K562 (cell line): ENCODE measurements around the gene RARRES1. TPM values are rescaled to one million over a fixed set of nuclear protein-coding genes. Genes with fewer than 3 reads are reported as not detected.

Source experiments
- BRCA1 ChIP-seq, 2 experiments: fragments of 450-650 bp in 1 of 2; sonication (generic) in 1 of 2; formaldehyde crosslinking in 1 of 2; IDR thresholded peaks; 2 replicates each; pipeline versions ENCODE4 v1.5.0 to v1.6.1; 2017 to 2020; ENCODE audit warnings: mild to moderate bottlenecking in 1 of 2, missing genetic modification reagents in 1 of 2
- DACH1 ChIP-seq: fragments of 450-650 bp; IDR thresholded peaks from 2 replicates; pipeline ENCODE4 v1.6.1; 2018; ENCODE audit not compliant: partially characterized antibody
- HCFC1 ChIP-seq: IDR thresholded peaks from 2 replicates; pipeline ENCODE4 v1.6.1; 2012; ENCODE audit warnings: low read depth, low read length, improper control_type of control experiment
- MECOM ChIP-seq: fragments of 250-450 bp; sonication (Bioruptor Pico); IDR thresholded peaks from 2 replicates; pipeline ENCODE4 v1.8.0; 2022; ENCODE audit warnings: inconsistent platforms
- PTRF ChIP-seq: fragments of 450-650 bp; IDR thresholded peaks from 2 replicates; pipeline ENCODE4 v1.6.1; 2016; ENCODE audit warnings: mild to moderate bottlenecking, missing genetic modification characterization, missing compliant biosample characterization
- RBM15 ChIP-seq: fragments of 200-400 bp; formaldehyde crosslinking; IDR thresholded peaks from 2 replicates; pipeline ENCODE4 v1.6.1; 2018; ENCODE audit warnings: mild to moderate bottlenecking, low read length, moderate library complexity; ENCODE audit not compliant: insufficient read depth
- TAF7 ChIP-seq: fragments of 450-650 bp; IDR thresholded peaks from 2 replicates; pipeline ENCODE4 v1.6.1; 2016; ENCODE audit warnings: missing genetic modification characterization, missing compliant biosample characterization
- ZNF263 ChIP-seq: sonication (generic); formaldehyde crosslinking; IDR thresholded peaks from 2 replicates; pipeline ENCODE4 v1.8.0; 2022; ENCODE audit warnings: mild to moderate bottlenecking, missing genetic modification reagents, borderline replicate concordance
- polyA plus RNA-seq, 8 experiments: library from polyadenylated mRNA; depleted of rRNA in 4 of 8; stranded (reverse) in 5 of 8; unstranded in 3 of 8; fragments of >200 nt; fragmentation: Nextera tagmentation in 2 of 8; fragmentation: Illumina TruSeq in 1 of 8; extraction: Ambion mirVana in 2 of 8; extraction: Trizol in 1 of 8; gene quantifications; 2 replicates each; pipeline versions ENCODE4 v1.2.1 to v1.2.3, GENCODE V29; 2011 to 2014; ENCODE audit warnings: inconsistent platforms in 1 of 8, missing spikeins in 1 of 8
- total RNA-seq, 7 experiments: library from RNA; depleted of rRNA in 6 of 7; stranded (reverse); fragments of >200 nt in 6 of 7; fragmentation: Illumina TruSeq in 2 of 7; extraction: Trizol in 2 of 7; gene quantifications; 2 replicates each; pipeline versions ENCODE4 v1.2.1 to v1.2.3, GENCODE V29; 2011 to 2021; ENCODE audit warnings: low replicate concordance in 1 of 7
- TF ChIP-seq, protein P1 (sequence below): sonication (generic); formaldehyde crosslinking; IDR thresholded peaks from 2 replicates; pipeline ENCODE4 v1.8.1; 2023; ENCODE audit warnings: mild to moderate bottlenecking, missing genetic modification reagents
- TF ChIP-seq, protein P2 (sequence below), 2 experiments: fragments of 450-650 bp in 1 of 2; sonication (generic) in 1 of 2; formaldehyde crosslinking in 1 of 2; IDR thresholded peaks in 1 of 2; conservative IDR thresholded peaks in 1 of 2; 2 replicates each; pipeline versions ENCODE4 v1.6.1 to v1.8.1; 2016 to 2023; ENCODE audit warnings: mild to moderate bottlenecking in 2 of 2, moderate library complexity in 2 of 2, inconsistent platforms in 1 of 2, missing genetic modification reagents in 1 of 2
- TF ChIP-seq, protein P3 (sequence below): fragments of 450-650 bp; formaldehyde crosslinking; IDR thresholded peaks from 2 replicates; pipeline ENCODE4 v1.4.0; 2020; ENCODE audit warnings: mild to moderate bottlenecking, moderate library complexity
- TF ChIP-seq, protein P4 (sequence below): sonication (generic); formaldehyde crosslinking; IDR thresholded peaks from 2 replicates; pipeline ENCODE4 v1.8.0; 2022; ENCODE audit warnings: mild to moderate bottlenecking, low read depth, missing genetic modification reagents
- TF ChIP-seq, protein P5 (sequence below), 3 experiments: fragments of 200-800 bp in 1 of 3; fragments of 250-450 bp in 1 of 3; fragments of 450-650 bp in 1 of 3; sonication (Bioruptor Pico) in 1 of 3; sonication (Bioruptor generic) in 1 of 3; formaldehyde crosslinking in 1 of 3; IDR thresholded peaks; 2 replicates each; pipeline versions ENCODE4 v1.6.1 to v1.8.0; 2016 to 2022; ENCODE audit warnings: mild to moderate bottlenecking in 2 of 3, missing genetic modification characterization in 2 of 3, missing compliant biosample characterization in 1 of 3, moderate library complexity in 1 of 3
- TF ChIP-seq, protein P6 (sequence below): fragments of 250-450 bp; sonication (Bioruptor Pico); IDR thresholded peaks from 2 replicates; pipeline ENCODE4 v1.5.0; 2021; ENCODE audit warnings: mild to moderate bottlenecking, borderline replicate concordance

Gene RARRES1
- total and polyA plus RNA-seq, 9 of the 15 experiments (the other 6 are each of a cell fraction or from before 2014, with no cell fraction given) = not detected

DNA sequence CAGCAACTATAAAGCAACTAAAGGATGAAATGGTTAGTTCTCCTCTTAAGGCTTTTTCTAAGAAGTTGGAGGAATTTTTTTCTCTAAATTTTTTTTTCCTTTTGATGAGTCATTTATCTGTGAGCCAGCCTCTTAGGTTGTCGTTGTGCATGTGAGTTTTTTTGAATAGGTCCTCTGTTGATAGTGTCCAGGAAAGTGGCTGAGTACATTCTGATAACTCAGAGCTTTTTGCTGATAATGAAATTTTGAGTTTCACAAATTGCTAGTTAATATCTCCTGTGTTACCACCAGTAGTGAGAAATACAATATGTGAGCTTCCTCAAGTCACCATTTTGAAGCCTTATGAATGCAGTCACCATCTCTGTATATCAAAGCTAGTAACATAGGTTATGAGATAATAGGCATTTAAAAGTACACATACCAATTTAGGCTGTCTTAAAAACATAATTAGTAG is 52.7 kb downstream of the RARRES1 start (continued):
- TF ChIP-seq PTRF (tag) (no peak), ZNF263 (CRISPR knock-in tag) (no peak), RBM15 (no peak), HCFC1 (no peak), TAF7 (no peak), BRCA1 (IDR thresholded peaks at IDR 0.05) (no peak), BRCA1 (CRISPR knock-in tag; IDR thresholded peaks at IDR 0.05) (no peak), DACH1 (peak; percentile 67), MECOM (CRISPR knock-in tag) (no peak)
- TF ChIP-seq, protein P1, sequence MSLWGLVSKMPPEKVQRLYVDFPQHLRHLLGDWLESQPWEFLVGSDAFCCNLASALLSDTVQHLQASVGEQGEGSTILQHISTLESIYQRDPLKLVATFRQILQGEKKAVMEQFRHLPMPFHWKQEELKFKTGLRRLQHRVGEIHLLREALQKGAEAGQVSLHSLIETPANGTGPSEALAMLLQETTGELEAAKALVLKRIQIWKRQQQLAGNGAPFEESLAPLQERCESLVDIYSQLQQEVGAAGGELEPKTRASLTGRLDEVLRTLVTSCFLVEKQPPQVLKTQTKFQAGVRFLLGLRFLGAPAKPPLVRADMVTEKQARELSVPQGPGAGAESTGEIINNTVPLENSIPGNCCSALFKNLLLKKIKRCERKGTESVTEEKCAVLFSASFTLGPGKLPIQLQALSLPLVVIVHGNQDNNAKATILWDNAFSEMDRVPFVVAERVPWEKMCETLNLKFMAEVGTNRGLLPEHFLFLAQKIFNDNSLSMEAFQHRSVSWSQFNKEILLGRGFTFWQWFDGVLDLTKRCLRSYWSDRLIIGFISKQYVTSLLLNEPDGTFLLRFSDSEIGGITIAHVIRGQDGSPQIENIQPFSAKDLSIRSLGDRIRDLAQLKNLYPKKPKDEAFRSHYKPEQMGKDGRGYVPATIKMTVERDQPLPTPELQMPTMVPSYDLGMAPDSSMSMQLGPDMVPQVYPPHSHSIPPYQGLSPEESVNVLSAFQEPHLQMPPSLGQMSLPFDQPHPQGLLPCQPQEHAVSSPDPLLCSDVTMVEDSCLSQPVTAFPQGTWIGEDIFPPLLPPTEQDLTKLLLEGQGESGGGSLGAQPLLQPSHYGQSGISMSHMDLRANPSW (CRISPR knock-in tag) = no peak
- TF ChIP-seq, protein P2, sequence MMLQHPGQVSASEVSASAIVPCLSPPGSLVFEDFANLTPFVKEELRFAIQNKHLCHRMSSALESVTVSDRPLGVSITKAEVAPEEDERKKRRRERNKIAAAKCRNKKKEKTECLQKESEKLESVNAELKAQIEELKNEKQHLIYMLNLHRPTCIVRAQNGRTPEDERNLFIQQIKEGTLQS (IDR thresholded peaks at IDR 0.05) = peak; percentile 93
- TF ChIP-seq, protein P2 (CRISPR knock-in tag; conservative IDR thresholded peaks at IDR 0.05) = peak; percentile 42; the same call in 1 of the 2 replicates
- TF ChIP-seq, protein P3, sequence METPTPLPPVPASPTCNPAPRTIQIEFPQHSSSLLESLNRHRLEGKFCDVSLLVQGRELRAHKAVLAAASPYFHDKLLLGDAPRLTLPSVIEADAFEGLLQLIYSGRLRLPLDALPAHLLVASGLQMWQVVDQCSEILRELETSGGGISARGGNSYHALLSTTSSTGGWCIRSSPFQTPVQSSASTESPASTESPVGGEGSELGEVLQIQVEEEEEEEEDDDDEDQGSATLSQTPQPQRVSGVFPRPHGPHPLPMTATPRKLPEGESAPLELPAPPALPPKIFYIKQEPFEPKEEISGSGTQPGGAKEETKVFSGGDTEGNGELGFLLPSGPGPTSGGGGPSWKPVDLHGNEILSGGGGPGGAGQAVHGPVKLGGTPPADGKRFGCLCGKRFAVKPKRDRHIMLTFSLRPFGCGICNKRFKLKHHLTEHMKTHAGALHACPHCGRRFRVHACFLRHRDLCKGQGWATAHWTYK (CRISPR knock-in tag) = no peak
- TF ChIP-seq, protein P4, sequence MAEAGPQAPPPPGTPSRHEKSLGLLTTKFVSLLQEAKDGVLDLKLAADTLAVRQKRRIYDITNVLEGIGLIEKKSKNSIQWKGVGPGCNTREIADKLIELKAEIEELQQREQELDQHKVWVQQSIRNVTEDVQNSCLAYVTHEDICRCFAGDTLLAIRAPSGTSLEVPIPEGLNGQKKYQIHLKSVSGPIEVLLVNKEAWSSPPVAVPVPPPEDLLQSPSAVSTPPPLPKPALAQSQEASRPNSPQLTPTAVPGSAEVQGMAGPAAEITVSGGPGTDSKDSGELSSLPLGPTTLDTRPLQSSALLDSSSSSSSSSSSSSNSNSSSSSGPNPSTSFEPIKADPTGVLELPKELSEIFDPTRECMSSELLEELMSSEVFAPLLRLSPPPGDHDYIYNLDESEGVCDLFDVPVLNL = no peak
- TF ChIP-seq, protein P5, sequence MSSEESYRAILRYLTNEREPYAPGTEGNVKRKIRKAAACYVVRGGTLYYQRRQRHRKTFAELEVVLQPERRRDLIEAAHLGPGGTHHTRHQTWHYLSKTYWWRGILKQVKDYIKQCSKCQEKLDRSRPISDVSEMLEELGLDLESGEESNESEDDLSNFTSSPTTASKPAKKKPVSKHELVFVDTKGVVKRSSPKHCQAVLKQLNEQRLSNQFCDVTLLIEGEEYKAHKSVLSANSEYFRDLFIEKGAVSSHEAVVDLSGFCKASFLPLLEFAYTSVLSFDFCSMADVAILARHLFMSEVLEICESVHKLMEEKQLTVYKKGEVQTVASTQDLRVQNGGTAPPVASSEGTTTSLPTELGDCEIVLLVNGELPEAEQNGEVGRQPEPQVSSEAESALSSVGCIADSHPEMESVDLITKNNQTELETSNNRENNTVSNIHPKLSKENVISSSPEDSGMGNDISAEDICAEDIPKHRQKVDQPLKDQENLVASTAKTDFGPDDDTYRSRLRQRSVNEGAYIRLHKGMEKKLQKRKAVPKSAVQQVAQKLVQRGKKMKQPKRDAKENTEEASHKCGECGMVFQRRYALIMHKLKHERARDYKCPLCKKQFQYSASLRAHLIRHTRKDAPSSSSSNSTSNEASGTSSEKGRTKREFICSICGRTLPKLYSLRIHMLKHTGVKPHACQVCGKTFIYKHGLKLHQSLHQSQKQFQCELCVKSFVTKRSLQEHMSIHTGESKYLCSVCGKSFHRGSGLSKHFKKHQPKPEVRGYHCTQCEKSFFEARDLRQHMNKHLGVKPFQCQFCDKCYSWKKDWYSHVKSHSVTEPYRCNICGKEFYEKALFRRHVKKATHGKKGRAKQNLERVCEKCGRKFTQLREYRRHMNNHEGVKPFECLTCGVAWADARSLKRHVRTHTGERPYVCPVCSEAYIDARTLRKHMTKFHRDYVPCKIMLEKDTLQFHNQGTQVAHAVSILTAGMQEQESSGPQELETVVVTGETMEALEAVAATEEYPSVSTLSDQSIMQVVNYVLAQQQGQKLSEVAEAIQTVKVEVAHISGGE (CRISPR knock-in tag; IDR thresholded peaks at IDR 0.05) = peak in 1 of 3 experiments; percentile 47; a peak in 1 of 6 replicates
- TF ChIP-seq, protein P6, sequence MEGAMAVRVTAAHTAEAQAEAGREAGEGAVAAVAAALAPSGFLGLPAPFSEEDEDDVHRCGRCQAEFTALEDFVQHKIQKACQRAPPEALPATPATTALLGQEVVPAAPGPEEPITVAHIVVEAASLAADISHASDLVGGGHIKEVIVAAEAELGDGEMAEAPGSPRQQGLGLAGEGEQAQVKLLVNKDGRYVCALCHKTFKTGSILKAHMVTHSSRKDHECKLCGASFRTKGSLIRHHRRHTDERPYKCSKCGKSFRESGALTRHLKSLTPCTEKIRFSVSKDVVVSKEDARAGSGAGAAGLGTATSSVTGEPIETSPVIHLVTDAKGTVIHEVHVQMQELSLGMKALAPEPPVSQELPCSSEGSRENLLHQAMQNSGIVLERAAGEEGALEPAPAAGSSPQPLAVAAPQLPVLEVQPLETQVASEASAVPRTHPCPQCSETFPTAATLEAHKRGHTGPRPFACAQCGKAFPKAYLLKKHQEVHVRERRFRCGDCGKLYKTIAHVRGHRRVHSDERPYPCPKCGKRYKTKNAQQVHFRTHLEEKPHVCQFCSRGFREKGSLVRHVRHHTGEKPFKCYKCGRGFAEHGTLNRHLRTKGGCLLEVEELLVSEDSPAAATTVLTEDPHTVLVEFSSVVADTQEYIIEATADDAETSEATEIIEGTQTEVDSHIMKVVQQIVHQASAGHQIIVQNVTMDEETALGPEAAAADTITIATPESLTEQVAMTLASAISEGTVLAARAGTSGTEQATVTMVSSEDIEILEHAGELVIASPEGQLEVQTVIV (CRISPR knock-in tag) = no peak
